Mucosa of descending colon (tissue), 3 donors: ENCODE measurements around the gene TPMT. TPM values are rescaled to one million over a fixed set of nuclear protein-coding genes. Genes with fewer than 3 reads are reported as not detected.

ENCODE experiments used
- ATAC-seq: fragments of 200-7000 bp; cut with Tn5 transposase; one replicate; pipeline ENCODE4 v1.9.1; 2020; ENCODE audit warnings: mild to moderate bottlenecking, moderate library complexity
- DNase-seq, 3 donors: peaks; one replicate each; pipeline ENCODE4 v3.0.0-alpha.2; 2020
- H3K36me3 ChIP-seq: fragments of 200-600 bp; one replicate; pipeline ENCODE4 v1.8.0; 2021; ENCODE audit warnings: low read depth, mild to moderate bottlenecking
- H3K4me1 ChIP-seq: fragments of 200-600 bp; one replicate; pipeline ENCODE4 v1.8.0; 2021; ENCODE audit warnings: low read depth, mild to moderate bottlenecking
- H3K4me3 ChIP-seq: fragments of 200-600 bp; one replicate; pipeline ENCODE4 v1.8.0; 2021; ENCODE audit warnings: mild to moderate bottlenecking
- H3K9me3 ChIP-seq: fragments of 200-600 bp; one replicate; pipeline ENCODE4 v1.8.0; 2021; ENCODE audit warnings: mild to moderate bottlenecking
- CTCF ChIP-seq: fragments of 200-600 bp; IDR thresholded peaks from one replicate; pipeline ENCODE4 v1.8.0; 2022; ENCODE audit warnings: antibody characterized with exemption, mild to moderate bottlenecking
- intact Hi-C, 2 donors: fragments of 100-400 bp; cut with DNase I in 1 of 2; cut with micrococcal nuclease in 1 of 2; formaldehyde crosslinking; loops; one replicate each; pipeline versions ENCODE4 v1.11.0 to v1.11.1; 2022; cut with DNase I, micrococcal nuclease
- total RNA-seq, 3 donors: library from RNA; stranded (reverse); fragmentation: NEBNext Ultra II Directional in 2 of 3; extraction: Animal tissue kit (Norgen Biotek cat#: 25700) in 2 of 3; gene quantifications; one replicate each; pipeline versions ENCODE4 v1.2.1 to v1.2.4, GENCODE V29; 2021 to 2023
- donor health status: DM: no; HTN: no; CAD: no; lungs with moderate emphysema.
- donor health status: DM: no; HTN: no; CAD: no.
- donor health status: DM: no; HTN: yes; CAD: no.

Gene TPMT
- total RNA-seq, 3 donors from 2014 or later: 28.7 to 68.8 (median 50.5) TPM

DNA sequence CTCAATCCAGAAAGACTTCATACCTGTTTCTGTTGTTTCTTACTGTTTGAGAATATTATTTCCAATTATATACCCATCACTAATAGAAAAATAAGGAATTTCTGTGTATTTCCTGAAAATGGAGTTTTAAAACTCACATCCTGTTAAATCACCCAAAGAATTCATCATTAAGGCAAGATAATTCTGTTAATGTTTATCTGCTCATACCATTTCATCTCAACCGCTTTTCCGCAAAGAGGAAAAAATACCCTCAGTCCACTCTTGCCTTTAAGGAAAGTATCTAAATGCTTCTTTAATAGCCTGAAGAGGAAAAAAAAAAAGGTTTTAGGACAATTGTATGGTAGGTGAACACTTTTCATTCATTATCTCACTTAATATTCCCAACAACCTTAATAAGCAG is 7.3 kb downstream of the TPMT start:
- intact Hi-C loops: no loop called here
- no peak for TF ChIP-seq CTCF
- Histone ChIP-seq H3K9me3 (no peaks in the 10 kb centered on the region), H3K36me3 (no peaks in the 10 kb centered on the region), H3K4me3 (no peak overlapping the region), H3K4me1 (peaks cover 8% of the 10 kb centered on the region)
- no peak for ATAC-seq
- DNase-seq: no peak

- intact Hi-C loops: no loop called here
- Histone ChIP-seq H3K9me3 (no peaks in the 10 kb centered on the region), H3K4me1 (peaks cover 8% of the 10 kb centered on the region), H3K36me3 (no peaks in the 10 kb centered on the region), H3K4me3 (no peak overlapping the region)
- DNase-seq: no peak
- TF ChIP-seq CTCF: no peak
- peak; percentile 87 for ATAC-seq
Measured at GRCh38 chr6:18147160-18147559, 7.7 kb downstream of the TPMT start.

GRCh38 chr6:18142591-18142861 is 12.4 kb downstream of the TPMT start:
- H3K4me1 ChIP-seq: peaks cover 23% of the 10 kb centered on the region
- intact Hi-C loops: no loop called here
- TF ChIP-seq CTCF: no peak
- no peak for DNase-seq
- H3K36me3 ChIP-seq: no peaks in the 10 kb centered on the region
- H3K9me3 ChIP-seq: no peaks in the 10 kb centered on the region
- H3K4me3 ChIP-seq: no peak overlapping the region
- no peak for ATAC-seq

GRCh38 chr6:18141805-18142590 is 12.9 kb downstream of the TPMT start:
- Histone ChIP-seq H3K4me3 (no peak overlapping the region), H3K4me1 (peaks cover 21% of the 10 kb centered on the region), H3K9me3 (no peaks in the 10 kb centered on the region), H3K36me3 (no peaks in the 10 kb centered on the region)
- intact Hi-C loops: no loop called here
- no peak for TF ChIP-seq CTCF
- no peak for DNase-seq
- ATAC-seq: peak; percentile 75

GRCh38 chr6:18139935-18140621 is 14.8 kb downstream of the TPMT start:
- Histone ChIP-seq H3K9me3 (no peaks in the 10 kb centered on the region), H3K4me3 (no peak overlapping the region), H3K36me3 (no peaks in the 10 kb centered on the region), H3K4me1 (peaks cover 21% of the 10 kb centered on the region)
- peak; percentile 83 for ATAC-seq
- no peak for TF ChIP-seq CTCF
- DNase-seq: peak in 2 of 3 donors; percentile 36 to 50
- intact Hi-C loops: no loop called here
